Right lobe of liver (tissue), 6 donors: ENCODE measurements around the gene PGM1. TPM values are rescaled to one million over a fixed set of nuclear protein-coding genes. Genes with fewer than 3 reads are reported as not detected.

Source experiments
- ATAC-seq, 4 donors: fragments of 200-7000 bp; cut with Tn5 transposase; one replicate each; pipeline ENCODE4 v1.9.1; 2020; ENCODE audit warnings: mild to moderate bottlenecking in 4 of 4, moderate library complexity in 4 of 4
- DNase-seq, 3 donors: peaks; one replicate each; pipeline ENCODE4 v3.0.0-alpha.2; 2020
- H3K27ac ChIP-seq, 3 donors: fragments of 200-600 bp; one replicate each; pipeline ENCODE4 v1.8.0; 2022
- H3K27me3 ChIP-seq, 2 donors: fragments of 200-600 bp; one replicate each; pipeline ENCODE4 v1.8.0; 2022
- H3K36me3 ChIP-seq, 4 donors: fragments of 200-600 bp; sonication (generic) in 1 of 4; one replicate each; pipeline versions ENCODE4 v1.5.1 to v1.8.0; 2017 to 2022; ENCODE audit warnings: control low read depth in 1 of 4
- H3K4me1 ChIP-seq, 4 donors: fragments of 200-600 bp; sonication (generic) in 1 of 4; one replicate each; pipeline versions ENCODE4 v1.5.1 to v1.8.0; 2017 to 2022; ENCODE audit warnings: control low read depth in 1 of 4
- H3K4me3 ChIP-seq, 3 donors: fragments of 200-600 bp; one replicate each; pipeline ENCODE4 v1.8.0; 2022
- H3K9me3 ChIP-seq, 4 donors: fragments of 200-600 bp; sonication (generic) in 1 of 4; one replicate each; pipeline versions ENCODE4 v1.5.1 to v1.8.0; 2017 to 2022; ENCODE audit warnings: control low read depth in 1 of 4
- POLR2A ChIP-seq: fragments of 450-650 bp; IDR thresholded peaks from one replicate; pipeline ENCODE4 v1.6.1; 2017; ENCODE audit warnings: antibody characterized with exemption, mild to moderate bottlenecking
- WGBS: methylation state at CpG from one replicate; pipeline ENCODE4 v1.1.6; 2018; ENCODE audit warnings: low coverage, low lambda C conversion rate; ENCODE audit not compliant: insufficient coverage; ENCODE audit errors: missing lambda C conversion rate; 5-methylcytosine and 5-hydroxymethylcytosine counted together
- intact Hi-C, 2 donors: fragments of 100-400 bp; cut with DNase I; formaldehyde crosslinking; loops; one replicate each; pipeline versions ENCODE4 v1.11.2 to v1.14.1; 2022
- total RNA-seq, 6 experiments: library from RNA; depleted of rRNA in 2 of 6; stranded (reverse); fragments of >200 nt in 2 of 6; fragmentation: NEBNext Ultra II Directional in 3 of 6; extraction: Animal tissue kit (Norgen Biotek cat#: 25700) in 3 of 6; gene quantifications; one replicate each; pipeline versions ENCODE4 v1.1.0 to v1.2.4, GENCODE V29; 2016 to 2023
- TF ChIP-seq, protein P1 (sequence below), 4 donors: fragments of 200-600 bp in 3 of 4; fragments of 450-650 bp in 1 of 4; IDR thresholded peaks; one replicate each; pipeline versions ENCODE4 v1.5.1 to v1.8.0; 2016 to 2022; ENCODE audit warnings: antibody characterized with exemption in 4 of 4, mild to moderate bottlenecking in 2 of 4
- donor health status: DM: no; HTN: yes; CAD: no.
- donor health status: DM: no; HTN: no; CAD: no.
- donor health status: DM: no; HTN: no; CAD: no.
- donor health status: DM: no; HTN: yes; CAD: no.
- donor health status: DM: no; HTN: yes; CAD: no.

Gene PGM1
- total RNA-seq, 6 experiments from 2014 or later, result 127 to 220 (median 157) TPM

DNA sequence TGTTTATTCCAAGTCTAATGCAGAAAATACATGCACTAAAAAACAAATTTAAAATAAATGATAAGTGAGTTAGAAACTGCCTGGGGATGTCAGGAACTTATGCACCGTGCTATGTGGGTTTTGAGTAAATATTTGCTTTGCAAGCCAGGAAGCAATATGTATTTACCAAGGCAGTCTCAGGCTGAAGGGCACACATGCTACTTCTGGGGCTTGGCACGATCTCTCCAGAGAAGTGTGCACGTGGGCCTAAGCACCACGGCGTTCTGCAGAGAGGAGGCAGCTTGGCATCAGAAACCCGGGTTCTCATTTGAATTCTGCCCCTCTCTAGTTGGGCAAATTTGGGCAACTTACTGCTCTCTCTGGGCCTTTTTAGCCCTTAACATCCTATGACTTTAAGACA, 108.0 kb downstream of the PGM1 start:
- ATAC-seq (no peak), DNase-seq (no peak)
- H3K9me3 ChIP-seq, result no peaks in the 10 kb centered on the region
- intact Hi-C loops, result no loop called here
- WGBS, result 31% methylated on average over 4 of the region's 6 CpGs
- H3K4me1 ChIP-seq, result peaks cover 0 to 6% (median 0%) of the 10 kb centered on the region in 4 donors
- no peak for TF ChIP-seq POLR2A
- TF ChIP-seq, protein P1, sequence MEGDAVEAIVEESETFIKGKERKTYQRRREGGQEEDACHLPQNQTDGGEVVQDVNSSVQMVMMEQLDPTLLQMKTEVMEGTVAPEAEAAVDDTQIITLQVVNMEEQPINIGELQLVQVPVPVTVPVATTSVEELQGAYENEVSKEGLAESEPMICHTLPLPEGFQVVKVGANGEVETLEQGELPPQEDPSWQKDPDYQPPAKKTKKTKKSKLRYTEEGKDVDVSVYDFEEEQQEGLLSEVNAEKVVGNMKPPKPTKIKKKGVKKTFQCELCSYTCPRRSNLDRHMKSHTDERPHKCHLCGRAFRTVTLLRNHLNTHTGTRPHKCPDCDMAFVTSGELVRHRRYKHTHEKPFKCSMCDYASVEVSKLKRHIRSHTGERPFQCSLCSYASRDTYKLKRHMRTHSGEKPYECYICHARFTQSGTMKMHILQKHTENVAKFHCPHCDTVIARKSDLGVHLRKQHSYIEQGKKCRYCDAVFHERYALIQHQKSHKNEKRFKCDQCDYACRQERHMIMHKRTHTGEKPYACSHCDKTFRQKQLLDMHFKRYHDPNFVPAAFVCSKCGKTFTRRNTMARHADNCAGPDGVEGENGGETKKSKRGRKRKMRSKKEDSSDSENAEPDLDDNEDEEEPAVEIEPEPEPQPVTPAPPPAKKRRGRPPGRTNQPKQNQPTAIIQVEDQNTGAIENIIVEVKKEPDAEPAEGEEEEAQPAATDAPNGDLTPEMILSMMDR (IDR thresholded peaks at IDR 0.05), result no peak
- no peak overlapping the region for H3K4me3 ChIP-seq
- H3K36me3 ChIP-seq, result no peaks in the 10 kb centered on the region
- H3K27me3 ChIP-seq, result no peaks in the 10 kb centered on the region
- no peak overlapping the region for H3K27ac ChIP-seq

DNA sequence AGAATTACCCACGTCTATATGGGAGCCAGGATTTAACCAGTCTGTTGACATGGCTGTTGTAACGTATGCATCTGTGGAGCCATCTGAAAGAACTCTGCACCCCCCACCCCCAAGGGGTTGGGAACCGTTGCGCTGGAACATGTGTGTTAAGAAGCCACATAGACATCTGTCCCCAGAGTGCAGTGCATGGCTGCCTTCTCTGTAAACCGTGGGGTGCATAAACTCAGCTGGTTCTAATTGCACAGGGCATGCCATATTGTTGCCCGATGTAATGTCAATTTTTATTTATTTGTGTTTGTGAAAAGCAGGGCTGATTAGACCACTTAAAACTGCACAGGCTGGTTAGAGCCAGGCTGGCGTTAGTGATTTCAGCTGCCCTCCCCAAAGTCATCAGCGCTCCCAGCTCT, 110.5 kb downstream of the PGM1 start:
- TF ChIP-seq POLR2A, result no peak
- TF ChIP-seq, protein P1 (IDR thresholded peaks at IDR 0.05), result no peak
- Histone ChIP-seq H3K27ac (no peak overlapping the region), H3K27me3 (no peaks in the 10 kb centered on the region), H3K36me3 (no peaks in the 10 kb centered on the region), H3K9me3 (no peaks in the 10 kb centered on the region), H3K4me3 (no peak overlapping the region), H3K4me1 (peaks cover 0 to 6% (median 0%) of the 10 kb centered on the region in 4 donors)
- 70% methylated on average over 4 of the region's 8 CpGs for whole genome bisulfite sequencing
- ATAC-seq, result no peak
- DNase-seq, result no peak
- intact Hi-C loops, result no loop called here

DNA sequence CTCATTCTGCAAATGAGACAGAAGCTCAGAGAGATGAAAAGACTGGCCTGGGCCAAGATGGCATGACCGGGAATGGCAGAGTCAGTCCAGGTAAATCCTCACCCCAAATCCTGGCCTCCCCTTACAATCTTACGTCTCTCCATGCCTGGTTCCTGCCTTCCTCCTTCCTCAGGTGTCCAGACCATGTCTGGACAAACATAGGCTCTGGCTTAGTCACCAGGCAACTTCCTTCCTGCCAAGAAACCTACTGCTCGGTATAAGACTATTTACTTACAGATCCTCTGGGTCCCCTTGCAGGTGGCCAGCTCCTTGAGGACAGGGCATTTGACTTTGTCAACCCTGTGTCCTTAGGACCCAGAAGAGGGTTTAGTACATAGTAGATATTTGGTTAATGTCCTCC, 111.2 kb downstream of the PGM1 start:
- no peak for ATAC-seq
- no peak for TF ChIP-seq POLR2A
- TF ChIP-seq, protein P1 (IDR thresholded peaks at IDR 0.05), result no peak
- Histone ChIP-seq H3K9me3 (no peaks in the 10 kb centered on the region), H3K27ac (no peak overlapping the region), H3K4me3 (no peak overlapping the region), H3K4me1 (peaks cover 0 to 6% (median 0%) of the 10 kb centered on the region in 4 donors), H3K36me3 (no peaks in the 10 kb centered on the region), H3K27me3 (no peaks in the 10 kb centered on the region)
- no peak for DNase-seq
- WGBS, result 50% methylated on average over 1 of the region's 3 CpGs
- intact Hi-C loops, result no loop called here

DNA sequence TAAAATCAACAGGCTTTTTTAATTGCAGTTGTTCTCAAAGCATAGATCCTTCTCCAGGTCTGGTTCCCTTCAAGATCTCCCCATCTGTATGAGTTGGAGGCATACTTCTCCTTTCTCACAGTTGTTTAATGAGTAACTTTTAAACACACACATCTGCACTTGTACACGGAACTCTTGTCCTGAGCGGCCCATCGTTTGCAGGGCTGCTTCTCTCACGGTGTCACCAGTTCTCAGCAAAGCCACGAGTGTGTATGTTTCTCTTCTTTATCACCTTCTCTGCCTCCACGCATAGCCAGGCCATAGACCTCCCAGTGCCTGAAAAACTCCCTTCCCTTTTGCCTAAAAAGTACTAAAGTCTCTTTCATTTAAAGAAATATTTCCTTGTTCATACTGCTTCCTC, 111.9 kb downstream of the PGM1 start:
- 18% methylated on average over 6 of the region's 6 CpGs for WGBS
- no peak overlapping the region for H3K4me3 ChIP-seq
- intact Hi-C loops, result no loop called here
- ATAC-seq, result peak; percentile 73 to 90 (median 80)
- no peaks in the 10 kb centered on the region for H3K27me3 ChIP-seq
- peak in 1 of 3 donors; percentile 28 for DNase-seq
- peaks cover 0 to 6% (median 0%) of the 10 kb centered on the region in 4 donors for H3K4me1 ChIP-seq
- no peaks in the 10 kb centered on the region for H3K9me3 ChIP-seq
- no peak for TF ChIP-seq POLR2A
- TF ChIP-seq, protein P1 (IDR thresholded peaks at IDR 0.05), result no peak
- H3K27ac ChIP-seq, result no peak overlapping the region
- H3K36me3 ChIP-seq, result no peaks in the 10 kb centered on the region
